Measurements from ENCODE around the gene AQP10. TPM values are rescaled to one million over a fixed set of nuclear protein-coding genes. Genes with fewer than 3 reads are reported as not detected.
"Not testable (repeated sequence)": the region's sequence is repeated elsewhere in the genome, so short reads cannot be mapped to it uniquely, and the experiment has no call there.

AQP10 gene
- total RNA-seq, 2 experiments from 2014 or later: not detected

DNA sequence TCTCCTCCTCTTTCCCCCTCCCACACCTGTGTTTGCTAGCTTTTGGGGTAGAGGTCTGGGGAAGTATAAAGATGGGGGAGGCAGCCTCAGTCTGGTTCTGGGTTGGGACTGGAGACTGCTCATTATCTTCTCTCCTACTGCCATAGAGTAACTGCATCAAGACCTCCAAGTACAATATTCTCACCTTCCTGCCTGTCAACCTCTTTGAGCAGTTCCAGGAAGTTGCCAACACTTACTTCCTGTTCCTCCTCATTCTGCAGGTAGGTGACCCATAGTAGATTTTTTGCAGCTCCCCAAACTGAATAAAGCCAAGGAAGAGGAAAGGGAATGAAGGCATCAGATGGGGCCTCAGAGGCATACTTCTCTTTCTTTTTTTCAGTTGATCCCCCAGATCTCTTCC is 9.8 kb downstream of the AQP10 start:
- Mint-ChIP-seq H3K27ac (peak overlapping the region; percentile 59), H3K9me3 (ENCODE audit: low read depth) (no peaks in the 10 kb centered on the region), H3K27me3 (no peaks in the 10 kb centered on the region), H3K36me3 (ENCODE audit: low read depth) (peaks cover 43% of the 10 kb centered on the region), H3K4me3 (no peak overlapping the region), H3K4me1 (peaks cover 71% of the 10 kb centered on the region)
- DNase-seq (no peak), ATAC-seq (no peak)
- intact Hi-C loops (cut with DNase I, micrococcal nuclease): no loop called here
- ChIA-PET POLR2A (no interaction called here), CTCF (interaction anchor here (0.6 to 1.4 kb wide), 3 partner anchors 59 to 605 kb away, joined by 3 to 6 read pairs (median 3); no protein-coding TSS in a partner anchor)

GRCh38 chr1:154334079-154335024 is 13.5 kb downstream of the AQP10 start:
- intact Hi-C loops (cut with DNase I, micrococcal nuclease): loop anchor here (1.0 to 5.0 kb wide), 5 partner anchors 10 to 148 kb away; partner anchors contain the start of gene HAX1 (in 2 of the 2)
- Mint-ChIP-seq H3K4me3 (no peak overlapping the region), H3K4me1 (peaks cover 68% of the 10 kb centered on the region), H3K27ac (peak overlapping the region; percentile 92), H3K27me3 (no peaks in the 10 kb centered on the region), H3K9me3 (ENCODE audit: low read depth) (no peaks in the 10 kb centered on the region), H3K36me3 (ENCODE audit: low read depth) (peaks cover 65% of the 10 kb centered on the region)
- ATAC-seq (no peak), DNase-seq (no peak)
- ChIA-PET CTCF (interaction anchor here (0.5 to 8.2 kb wide), 64 partner anchors 9 to 691 kb away, joined by 3 to 163 read pairs (median 3); partner anchors contain the start of genes ATP8B2, HAX1, IL6R and RAB13), POLR2A (interaction anchor here (0.5 to 1.2 kb wide), 6 partner anchors 8 to 639 kb away, joined by 3 to 6 read pairs (median 4); no protein-coding TSS in a partner anchor)

DNA sequence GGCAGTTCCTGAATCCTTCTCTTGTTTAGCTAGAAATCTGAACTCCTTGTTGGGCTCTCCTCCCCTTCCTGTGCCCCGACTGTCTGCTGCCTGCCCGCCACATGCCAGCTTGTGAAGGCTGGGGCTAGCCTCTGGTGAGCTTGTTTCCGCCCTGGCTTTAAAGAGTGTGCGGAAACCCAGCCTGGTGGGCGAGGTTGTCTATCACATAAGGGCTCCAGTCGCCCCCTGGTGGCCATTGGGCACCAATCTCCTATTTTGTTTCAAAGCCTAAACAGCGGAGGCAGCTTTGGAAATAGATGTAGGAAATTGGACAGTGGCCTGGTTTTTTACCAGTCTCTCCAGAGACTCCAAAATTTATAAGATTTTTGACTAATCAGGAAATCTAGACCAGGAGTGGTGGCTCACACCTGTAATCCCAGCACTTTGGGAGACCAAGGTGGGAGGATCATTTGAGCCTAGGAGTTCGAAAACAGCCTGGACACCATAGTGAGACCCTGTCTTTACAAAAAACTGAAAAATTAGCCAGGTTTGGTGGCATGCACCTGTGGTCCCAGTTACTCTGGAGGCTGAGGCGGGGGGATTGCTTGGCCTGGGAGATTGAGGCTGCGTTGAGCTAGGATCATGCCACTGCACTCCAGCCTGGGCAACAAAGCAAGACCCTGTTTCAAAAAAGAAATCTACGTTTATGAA is 14.3 kb downstream of the AQP10 start:
- ChIA-PET CTCF (interaction anchor here (0.5 to 8.2 kb wide), 66 partner anchors 10 to 691 kb away, joined by 3 to 163 read pairs (median 3); partner anchors contain the start of genes ATP8B2, HAX1, IL6R and RAB13), POLR2A (interaction anchor here (0.5 to 1.2 kb wide), 7 partner anchors 9 to 638 kb away, joined by 3 to 6 read pairs (median 6); no protein-coding TSS in a partner anchor)
- H3K9me3 Mint-ChIP-seq (ENCODE audit: low read depth): no peaks in the 10 kb centered on the region
- H3K4me3 Mint-ChIP-seq: no peak overlapping the region
- peaks cover 69% of the 10 kb centered on the region for H3K36me3 Mint-ChIP-seq (ENCODE audit: low read depth)
- intact Hi-C loops (cut with DNase I, micrococcal nuclease): loop anchor here (1.0 to 5.0 kb wide), 5 partner anchors 11 to 149 kb away; partner anchors contain the start of gene HAX1 (in 2 of the 2)
- H3K27ac Mint-ChIP-seq: peak overlapping the region; percentile 92
- peak; percentile 95 for ATAC-seq
- no peaks in the 10 kb centered on the region for H3K27me3 Mint-ChIP-seq
- peaks cover 64% of the 10 kb centered on the region for H3K4me1 Mint-ChIP-seq
- DNase-seq: peak; percentile 97

DNA sequence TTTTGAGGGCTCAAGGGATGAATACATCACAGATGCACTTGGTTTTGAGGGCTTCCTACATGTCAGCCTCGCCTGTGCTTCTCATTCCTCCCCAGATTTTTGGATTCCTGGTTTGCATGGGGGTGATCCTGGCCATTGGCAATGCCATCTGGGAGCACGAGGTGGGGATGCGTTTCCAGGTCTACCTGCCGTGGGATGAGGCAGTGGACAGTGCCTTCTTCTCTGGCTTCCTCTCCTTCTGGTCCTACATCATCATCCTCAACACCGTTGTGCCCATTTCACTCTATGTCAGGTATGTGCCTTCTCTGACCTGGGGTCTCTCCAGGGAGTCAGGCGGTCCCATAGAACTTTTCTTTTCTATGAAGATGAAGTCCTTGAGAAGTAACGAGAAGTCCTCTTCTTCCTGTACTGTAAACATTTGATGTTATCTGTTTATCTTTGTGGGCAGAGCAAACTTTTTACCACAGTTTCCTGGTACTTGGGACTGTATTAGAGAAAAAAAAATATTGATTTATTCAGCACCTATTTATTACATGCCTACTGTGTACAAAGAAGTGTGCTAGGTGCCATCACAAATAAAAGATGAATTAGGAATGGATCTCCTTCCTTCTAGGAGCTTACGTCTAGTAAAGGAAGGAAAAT is 16.5 kb downstream of the AQP10 start:
- DNase-seq (no peak), ATAC-seq (no peak)
- Mint-ChIP-seq H3K4me3 (peak overlapping the region; percentile 34), H3K27ac (peak overlapping the region; percentile 59), H3K27me3 (no peaks in the 10 kb centered on the region), H3K9me3 (ENCODE audit: low read depth) (no peaks in the 10 kb centered on the region), H3K4me1 (peaks cover 66% of the 10 kb centered on the region), H3K36me3 (ENCODE audit: low read depth) (peaks cover 68% of the 10 kb centered on the region)
- ChIA-PET POLR2A (no interaction called here), CTCF (interaction anchor here (0.9 to 8.2 kb wide), 5 partner anchors 8 to 60 kb away, joined by 3 to 163 read pairs (median 29); partner anchors contain the start of gene ATP8B2)
- intact Hi-C loops (cut with DNase I, micrococcal nuclease): loop anchor here in 1 of 2 experiments (5.0 kb wide), 1 partner anchor 150 kb away; no protein-coding TSS in a partner anchor

DNA sequence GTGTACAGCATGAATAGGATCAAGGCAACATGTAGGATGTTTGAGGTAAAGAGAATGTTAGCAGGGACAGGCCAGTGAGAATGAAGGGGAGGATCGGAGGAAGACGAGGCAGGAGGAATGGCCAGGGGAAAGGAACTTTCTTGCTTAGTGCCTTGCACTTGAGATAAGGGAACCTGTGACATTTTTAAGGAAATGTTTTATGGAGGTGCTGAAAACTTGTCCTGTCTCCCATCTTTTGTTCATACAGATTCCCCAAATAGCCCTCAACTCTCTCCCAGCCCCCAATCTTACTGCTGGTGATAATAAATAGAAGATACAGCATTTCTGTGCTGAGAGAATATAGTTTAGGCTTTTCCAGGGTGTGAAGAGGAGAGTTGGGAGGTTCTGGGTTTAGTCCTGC is 18.0 kb downstream of the AQP10 start:
- Mint-ChIP-seq H3K4me1 (peaks cover 80% of the 10 kb centered on the region), H3K9me3 (ENCODE audit: low read depth) (no peaks in the 10 kb centered on the region), H3K27me3 (no peaks in the 10 kb centered on the region), H3K36me3 (ENCODE audit: low read depth) (peaks cover 72% of the 10 kb centered on the region), H3K4me3 (no peak overlapping the region), H3K27ac (peak overlapping the region; percentile 38)
- ChIA-PET POLR2A (no interaction called here), CTCF (interaction anchor here (0.6 to 8.2 kb wide), 4 partner anchors 11 to 1165 kb away, joined by 3 to 163 read pairs (median 3); no protein-coding TSS in a partner anchor)
- DNase-seq: no peak
- intact Hi-C loops (cut with DNase I, micrococcal nuclease): loop anchor here in 1 of 2 experiments (5.0 kb wide), 1 partner anchor 152 kb away; no protein-coding TSS in a partner anchor
- no peak for ATAC-seq

GRCh38 chr1:154341366-154341765 is 20.5 kb downstream of the AQP10 start:
- H3K4me3 Mint-ChIP-seq; POLR2A ChIA-PET; H3K27ac Mint-ChIP-seq; intact Hi-C loops (cut with DNase I, micrococcal nuclease); H3K9me3 Mint-ChIP-seq (ENCODE audit: low read depth); ATAC-seq; H3K27me3 Mint-ChIP-seq; DNase-seq: not testable (repeated sequence)
- H3K4me1 Mint-ChIP-seq: peaks cover 84% of the 10 kb centered on the region
- CTCF ChIA-PET: interaction anchor here (0.7 to 2.0 kb wide), 4 partner anchors 9 to 138 kb away, joined by 3 to 6 read pairs (median 4); no protein-coding TSS in a partner anchor
- peaks cover 76% of the 10 kb centered on the region for H3K36me3 Mint-ChIP-seq (ENCODE audit: low read depth)

GRCh38 chr1:154342132-154342531 is 21.2 kb downstream of the AQP10 start:
- H3K9me3 Mint-ChIP-seq (ENCODE audit: low read depth): no peaks in the 10 kb centered on the region
- H3K4me1 Mint-ChIP-seq: peaks cover 88% of the 10 kb centered on the region
- H3K27ac Mint-ChIP-seq: peak overlapping the region; percentile 90
- H3K36me3 Mint-ChIP-seq (ENCODE audit: low read depth): peaks cover 79% of the 10 kb centered on the region
- DNase-seq: peak; percentile 33
- no peaks in the 10 kb centered on the region for H3K27me3 Mint-ChIP-seq
- POLR2A ChIA-PET: no interaction called here
- peak; percentile 28 for ATAC-seq
- CTCF ChIA-PET: interaction anchor here (0.7 to 14.8 kb wide), 7 partner anchors 6 to 137 kb away, joined by 3 to 163 read pairs (median 4); no protein-coding TSS in a partner anchor
- intact Hi-C loops (cut with DNase I, micrococcal nuclease): no loop called here
- peak overlapping the region; percentile 62 for H3K4me3 Mint-ChIP-seq

- Mint-ChIP-seq H3K27ac (peak overlapping the region; percentile 90), H3K36me3 (ENCODE audit: low read depth) (peaks cover 73% of the 10 kb centered on the region), H3K4me3 (peak overlapping the region; percentile 62), H3K9me3 (ENCODE audit: low read depth) (no peaks in the 10 kb centered on the region), H3K4me1 (peaks cover 84% of the 10 kb centered on the region), H3K27me3 (no peaks in the 10 kb centered on the region)
- ChIA-PET POLR2A (interaction anchor here (0.6 kb wide), 1 partner anchor 97 kb away, joined by 6 read pairs; no protein-coding TSS in a partner anchor), CTCF (interaction anchor here (0.7 to 14.8 kb wide), 9 partner anchors 7 to 204 kb away, joined by 3 to 163 read pairs (median 4); no protein-coding TSS in a partner anchor)
- intact Hi-C loops (cut with DNase I, micrococcal nuclease): no loop called here
- DNase-seq (peak; percentile 78), ATAC-seq (peak; percentile 87)
Measured at GRCh38 chr1:154342836-154343472, 22.1 kb downstream of the AQP10 start.

GRCh38 chr1:154344977-154345837 is 24.3 kb downstream of the AQP10 start:
- peaks cover 67% of the 10 kb centered on the region for H3K36me3 Mint-ChIP-seq (ENCODE audit: low read depth)
- peak overlapping the region; percentile 80 for H3K27ac Mint-ChIP-seq
- ChIA-PET CTCF (interaction anchor here (0.5 to 14.8 kb wide), 15 partner anchors 9 to 1184 kb away, joined by 3 to 163 read pairs (median 3); partner anchors contain the start of gene ATP8B2), POLR2A (interaction anchor here (0.6 kb wide), 1 partner anchor 70 kb away, joined by 3 read pairs; no protein-coding TSS in a partner anchor)
- H3K4me1 Mint-ChIP-seq: peaks cover 70% of the 10 kb centered on the region
- H3K27me3 Mint-ChIP-seq: no peaks in the 10 kb centered on the region
- no peaks in the 10 kb centered on the region for H3K9me3 Mint-ChIP-seq (ENCODE audit: low read depth)
- peak overlapping the region; percentile 37 for H3K4me3 Mint-ChIP-seq
- intact Hi-C loops (cut with DNase I, micrococcal nuclease): loop anchor here in 1 of 2 experiments (1.0 kb wide), 2 partner anchors 21 to 159 kb away; no protein-coding TSS in a partner anchor
- peak; percentile 87 for DNase-seq
- peak; percentile 45 for ATAC-seq
